PFSK-1 (cell line): Measurements from ENCODE around the gene HINT3.

Source experiments
- FOXP2 ChIP-seq: optimal IDR thresholded peaks from 2 replicates; pipeline ENCODE3; 2011; ENCODE audit warnings: borderline replicate concordance, control low read depth, inconsistent platforms; ENCODE audit not compliant: insufficient read depth; ENCODE audit errors: extremely low read length, extremely low read depth
- POLR2AphosphoS5 ChIP-seq: IDR thresholded peaks from 2 replicates; pipeline ENCODE4 v1.6.1; 2012; ENCODE audit warnings: low read depth, mild to moderate bottlenecking, control low read depth, low read length, moderate library complexity
- REST ChIP-seq, 2 experiments: IDR thresholded peaks; 2 replicates each; pipeline versions ENCODE4 v1.6.1 to v1.8.0; 2011 to 2012; ENCODE audit warnings: low read depth in 2 of 2, low read length in 2 of 2, control low read depth in 1 of 2, inconsistent platforms in 1 of 2, mild to moderate bottlenecking in 1 of 2, moderate library complexity in 1 of 2; ENCODE audit not compliant: insufficient read depth in 1 of 2
- SIN3A ChIP-seq: IDR thresholded peaks from 2 replicates; pipeline ENCODE4 v1.6.1; 2012; ENCODE audit warnings: mild to moderate bottlenecking, low read length, moderate library complexity, borderline replicate concordance; ENCODE audit not compliant: insufficient read depth
- TAF1 ChIP-seq: IDR thresholded peaks from 2 replicates; pipeline ENCODE4 v1.6.1; 2012; ENCODE audit warnings: low read length, control low read depth, borderline replicate concordance; ENCODE audit not compliant: insufficient read depth

- TF ChIP-seq POLR2AphosphoS5 (no peak), TAF1 (no peak), SIN3A (no peak), FOXP2 (no peak), REST (IDR thresholded peaks at IDR 0.05; ENCODE audit: insufficient read depth in 1 of 2, low read depth in 2 of 2, low read length in 2 of 2) (no peak)
Measured at GRCh38 chr6:125943528-125944433, 12.8 kb upstream of the HINT3 start.
